Neutrophil (primary cell): ENCODE results near the gene FRAT2.

ENCODE experiments used
- H3K27ac ChIP-seq: fragments of 200-600 bp; sonication (generic); 2 replicates; pipeline ENCODE4 v1.5.1; 2016; ENCODE audit warnings: mild to moderate bottlenecking, moderate library complexity
- H3K27me3 ChIP-seq: fragments of 200-600 bp; sonication (generic); 2 replicates; pipeline ENCODE4 v1.6.0; 2016; ENCODE audit warnings: mild to moderate bottlenecking
- H3K36me3 ChIP-seq: fragments of 200-600 bp; sonication (generic); 2 replicates; pipeline ENCODE4 v1.5.1; 2017
- H3K4me1 ChIP-seq, 2 experiments: fragments of 200-600 bp in 1 of 2; sonication (generic) in 1 of 2; 1 replicate in 1 of 2; 2 replicates in 1 of 2; pipeline versions ENCODE4 v1.5.1 to v1.6.1; 2013 to 2016; ENCODE audit warnings: low read depth in 1 of 2, low read length in 1 of 2, mild to moderate bottlenecking in 1 of 2, moderate library complexity in 1 of 2; ENCODE audit not compliant: control insufficient read depth in 1 of 2, insufficient read depth in 1 of 2
- H3K4me3 ChIP-seq, 2 experiments: fragments of 200-600 bp in 1 of 2; sonication (generic) in 1 of 2; 1 replicate in 1 of 2; 2 replicates in 1 of 2; pipeline ENCODE4 v1.5.1; 2013 to 2016; ENCODE audit warnings: low read depth in 1 of 2, low read length in 1 of 2, mild to moderate bottlenecking in 1 of 2, moderate library complexity in 1 of 2
- H3K9me3 ChIP-seq: fragments of 200-600 bp; sonication (generic); 2 replicates; pipeline ENCODE4 v1.5.1; 2016
- TF ChIP-seq, protein P1 (sequence below): fragments of 200-600 bp; sonication (generic); IDR thresholded peaks from 2 replicates; pipeline ENCODE4 v1.5.1; 2016; ENCODE audit warnings: antibody characterized with exemption

The FRAT2 gene

DNA sequence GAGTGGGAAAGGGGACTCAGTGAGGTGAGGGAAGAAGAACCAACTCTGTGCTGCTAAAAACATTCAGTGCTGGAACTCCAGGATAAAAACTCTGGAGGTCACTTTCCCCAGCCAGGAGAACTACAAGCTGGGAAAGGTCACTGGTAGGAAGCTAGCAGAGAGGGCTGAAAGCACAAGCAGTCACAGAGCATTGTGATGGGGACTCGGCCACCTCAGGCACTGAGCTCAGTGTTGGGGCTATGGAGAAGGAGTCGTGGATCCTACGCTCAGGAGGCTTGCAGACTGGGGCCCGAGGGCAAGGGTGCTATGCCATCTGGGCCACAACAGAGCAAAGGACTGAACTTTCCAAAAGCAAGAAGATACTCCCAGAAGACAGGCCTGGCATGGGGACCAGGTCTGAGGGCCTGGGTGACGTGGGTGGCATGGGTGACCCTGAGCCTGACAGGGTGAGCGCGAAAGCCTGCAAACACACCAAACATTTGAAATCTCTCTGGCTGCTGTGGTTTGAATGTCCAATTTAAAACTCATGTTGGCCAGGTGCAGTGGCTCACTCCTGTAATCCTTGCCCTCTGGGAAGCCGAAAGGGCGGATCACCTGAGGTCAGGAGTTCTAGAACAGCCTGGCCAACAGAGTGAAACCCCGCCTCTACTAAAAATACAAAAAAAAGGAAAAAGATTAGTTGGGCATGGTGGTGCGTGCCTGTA, 32.3 kb downstream of the FRAT2 start:
- TF ChIP-seq, protein P1, sequence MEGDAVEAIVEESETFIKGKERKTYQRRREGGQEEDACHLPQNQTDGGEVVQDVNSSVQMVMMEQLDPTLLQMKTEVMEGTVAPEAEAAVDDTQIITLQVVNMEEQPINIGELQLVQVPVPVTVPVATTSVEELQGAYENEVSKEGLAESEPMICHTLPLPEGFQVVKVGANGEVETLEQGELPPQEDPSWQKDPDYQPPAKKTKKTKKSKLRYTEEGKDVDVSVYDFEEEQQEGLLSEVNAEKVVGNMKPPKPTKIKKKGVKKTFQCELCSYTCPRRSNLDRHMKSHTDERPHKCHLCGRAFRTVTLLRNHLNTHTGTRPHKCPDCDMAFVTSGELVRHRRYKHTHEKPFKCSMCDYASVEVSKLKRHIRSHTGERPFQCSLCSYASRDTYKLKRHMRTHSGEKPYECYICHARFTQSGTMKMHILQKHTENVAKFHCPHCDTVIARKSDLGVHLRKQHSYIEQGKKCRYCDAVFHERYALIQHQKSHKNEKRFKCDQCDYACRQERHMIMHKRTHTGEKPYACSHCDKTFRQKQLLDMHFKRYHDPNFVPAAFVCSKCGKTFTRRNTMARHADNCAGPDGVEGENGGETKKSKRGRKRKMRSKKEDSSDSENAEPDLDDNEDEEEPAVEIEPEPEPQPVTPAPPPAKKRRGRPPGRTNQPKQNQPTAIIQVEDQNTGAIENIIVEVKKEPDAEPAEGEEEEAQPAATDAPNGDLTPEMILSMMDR, result no peak
- Histone ChIP-seq H3K27me3 (no peaks in the 10 kb centered on the region), H3K4me1 (no peaks in the 10 kb centered on the region), H3K27ac (no peak overlapping the region), H3K9me3 (no peaks in the 10 kb centered on the region), H3K4me3 (no peak overlapping the region), H3K36me3 (no peaks in the 10 kb centered on the region)

DNA sequence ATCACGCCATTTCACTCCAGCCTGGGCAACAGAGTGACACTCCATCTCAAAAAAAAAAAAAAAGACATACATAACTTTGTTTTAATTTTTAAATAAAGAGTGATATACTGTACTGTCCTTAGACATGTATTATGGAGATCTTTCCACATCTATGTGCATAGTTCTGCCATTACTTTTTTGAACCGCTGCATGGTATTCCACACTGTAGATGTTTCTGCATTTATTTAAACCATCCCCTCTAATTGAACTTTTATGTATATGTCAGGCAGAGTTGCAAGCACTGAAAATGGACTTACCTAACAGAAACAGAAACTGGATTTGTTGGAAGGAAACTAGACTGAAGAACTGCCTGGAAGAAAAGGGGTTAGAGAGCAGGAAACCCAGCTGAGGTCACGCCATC, 33.5 kb downstream of the FRAT2 start:
- no peaks in the 10 kb centered on the region for H3K4me1 ChIP-seq
- TF ChIP-seq, protein P1, result no peak
- no peak overlapping the region for H3K4me3 ChIP-seq
- H3K9me3 ChIP-seq, result no peaks in the 10 kb centered on the region
- no peaks in the 10 kb centered on the region for H3K27me3 ChIP-seq
- H3K36me3 ChIP-seq, result no peaks in the 10 kb centered on the region
- H3K27ac ChIP-seq, result no peak overlapping the region

DNA sequence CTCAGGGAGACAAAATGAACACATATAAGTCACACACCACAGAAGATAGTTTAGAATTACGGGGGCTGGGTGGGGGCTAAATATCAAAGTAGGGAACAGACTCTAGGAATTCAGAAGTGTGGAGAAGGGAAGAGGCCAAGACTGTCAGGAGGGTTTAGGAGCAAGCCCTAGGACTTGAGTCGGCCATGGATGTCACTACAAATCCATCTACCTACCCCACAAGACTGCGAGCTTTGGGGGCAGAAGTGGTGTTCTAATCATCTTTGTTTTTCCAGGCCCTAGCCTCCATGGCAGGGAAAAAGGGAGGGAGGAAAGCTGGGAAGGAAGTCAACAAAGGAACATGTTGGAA, 36.3 kb downstream of the FRAT2 start:
- Histone ChIP-seq H3K4me3 (no peak overlapping the region), H3K9me3 (no peaks in the 10 kb centered on the region), H3K27ac (peak overlapping the region; percentile 3), H3K27me3 (no peaks in the 10 kb centered on the region), H3K4me1 (no peaks in the 10 kb centered on the region), H3K36me3 (no peaks in the 10 kb centered on the region)
- TF ChIP-seq, protein P1, result no peak

DNA sequence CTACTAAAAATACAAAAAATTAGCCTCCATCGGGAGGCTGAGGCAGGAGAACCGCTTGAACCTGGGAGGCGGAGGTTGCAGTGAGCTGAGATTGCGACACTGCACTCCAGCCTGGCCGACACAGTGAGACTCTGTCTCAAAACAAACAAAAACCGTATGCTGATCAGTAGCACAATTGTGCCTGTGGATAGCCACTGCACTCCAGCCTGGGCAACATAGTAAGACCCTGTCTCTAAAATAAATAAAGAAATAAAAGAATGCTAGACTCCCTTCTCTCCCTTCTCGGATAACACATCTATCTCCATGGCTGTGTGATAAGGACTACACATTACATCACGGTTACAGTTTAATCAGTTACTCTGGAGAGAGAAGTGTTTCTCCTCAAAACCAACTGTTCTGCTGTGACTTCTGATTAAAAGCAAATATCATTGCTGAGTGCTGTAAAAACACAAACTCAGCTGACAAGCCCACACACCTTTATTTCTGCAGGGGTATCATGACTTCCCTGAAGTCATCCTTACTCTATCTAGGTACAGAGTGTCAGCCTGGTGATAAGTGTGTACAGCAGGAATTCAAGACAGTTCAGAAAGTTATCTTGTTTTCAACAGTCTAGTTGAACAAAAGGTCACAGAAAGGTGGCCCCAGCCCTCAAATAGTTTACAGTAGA, 36.8 kb downstream of the FRAT2 start:
- TF ChIP-seq, protein P1, result no peak
- Histone ChIP-seq H3K27ac (peak overlapping the region; percentile 3), H3K27me3 (no peaks in the 10 kb centered on the region), H3K36me3 (no peaks in the 10 kb centered on the region), H3K4me1 (peaks cover 2 to 4% of the 10 kb centered on the region in 2 experiments), H3K9me3 (no peaks in the 10 kb centered on the region), H3K4me3 (no peak overlapping the region)

DNA sequence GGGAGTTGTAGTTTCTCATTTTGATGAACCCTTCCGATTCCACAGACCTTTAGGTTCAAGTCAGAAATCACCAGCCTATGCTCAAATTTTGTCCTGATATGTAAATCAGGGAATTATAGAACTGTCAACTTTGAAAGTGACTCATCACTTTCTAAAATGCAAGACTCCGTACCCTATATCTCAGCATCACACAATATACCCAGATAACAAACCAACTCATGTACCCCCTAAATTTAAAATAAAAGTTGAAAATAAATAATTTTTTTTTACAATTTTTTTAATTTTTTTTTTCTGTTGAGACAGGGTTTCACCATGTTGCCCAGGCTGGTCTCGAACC, 41.7 kb downstream of the FRAT2 start:
- H3K9me3 ChIP-seq, result no peaks in the 10 kb centered on the region
- peak overlapping the region; percentile 94 for H3K27ac ChIP-seq
- peaks cover 4% of the 10 kb centered on the region for H3K36me3 ChIP-seq
- peak overlapping the region; percentile 98 to 100 for H3K4me3 ChIP-seq
- TF ChIP-seq, protein P1, result no peak
- H3K4me1 ChIP-seq, result peaks cover 18 to 23% of the 10 kb centered on the region in 2 experiments
- H3K27me3 ChIP-seq, result no peaks in the 10 kb centered on the region
